ENCODE results near the gene PRKAG2.

The PRKAG2 gene

DNA sequence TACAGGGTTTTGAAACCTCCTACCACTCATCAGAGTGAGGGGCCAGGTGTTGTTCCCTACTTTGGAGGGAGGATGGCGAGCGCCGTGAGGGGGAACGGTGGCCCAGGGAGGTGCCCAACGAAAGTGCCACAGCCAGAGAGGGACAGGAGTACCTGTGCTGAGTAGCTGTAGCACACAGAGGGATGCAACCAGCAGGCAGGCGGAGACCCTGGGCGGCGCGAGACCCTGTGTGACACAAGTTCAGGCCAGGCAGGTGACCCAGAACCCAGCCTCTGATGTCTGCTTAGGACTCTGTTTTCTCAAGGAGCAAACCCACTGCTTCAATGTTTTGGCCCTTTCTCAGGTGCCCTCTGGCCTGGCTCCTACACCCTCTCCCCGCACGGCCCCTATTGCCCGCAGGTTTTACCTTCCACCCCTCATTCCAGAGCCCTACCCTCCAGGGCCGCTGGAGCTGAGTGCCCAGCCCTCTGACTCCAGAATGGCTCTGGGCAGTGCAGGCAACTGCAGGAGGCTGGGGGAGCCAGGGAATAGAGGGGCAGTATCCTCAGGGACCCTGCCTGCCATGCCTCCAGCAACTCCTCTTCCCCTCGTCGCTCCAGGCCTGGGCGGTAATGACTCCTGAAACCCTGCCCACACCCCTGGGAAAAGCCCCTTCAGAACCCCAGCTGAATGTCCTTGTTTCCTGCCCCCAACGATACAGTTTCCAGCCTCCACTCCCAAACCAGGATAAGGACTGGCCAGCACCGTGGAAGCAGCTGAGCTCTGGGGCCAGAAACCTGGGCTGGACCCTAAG, 193.1 kb downstream of the PRKAG2 start:
- Histone ChIP-seq H3K79me2 (ENCODE audit: control insufficient read depth, low read length) (no peaks in the 10 kb centered on the region), H3K4me2 (ENCODE audit: low read length) (no peak overlapping the region), H3K4me3 (ENCODE audit: low read length) (no peak overlapping the region), H3K9me3 (ENCODE audit: control insufficient read depth, insufficient read depth, low read length) (no peaks in the 10 kb centered on the region), H3K4me1 (ENCODE audit: control insufficient read depth, low read length) (no peaks in the 10 kb centered on the region), H3K36me3 (ENCODE audit: control insufficient read depth, low read length) (no peaks in the 10 kb centered on the region), H3F3A (ENCODE audit: control insufficient read depth, insufficient read depth) (no peaks in the 10 kb centered on the region), H3K27ac (ENCODE audit: low read depth, low read length) (no peak overlapping the region), H4K20me1 (ENCODE audit: control insufficient read depth, insufficient read depth, low read depth, low read length) (no peaks in the 10 kb centered on the region; the same call in 1 of the 2 replicates), H3K9me2 (replicated peaks; ENCODE audit: control insufficient read depth, low read length) (no peaks in the 10 kb centered on the region), H3K27me3 (ENCODE audit: control insufficient read depth, low read length) (no peaks in the 10 kb centered on the region)
- TF ChIP-seq EZH2phosphoT487 (IDR thresholded peaks at IDR 0.05; ENCODE audit: borderline replicate concordance, low read length) (no peak), CTCF (IDR thresholded peaks at IDR 0.05; ENCODE audit: low read depth, low read length, poor library complexity, severe bottlenecking) (no peak)

- Histone ChIP-seq H3F3A (ENCODE audit: control insufficient read depth, insufficient read depth) (no peaks in the 10 kb centered on the region), H3K27ac (ENCODE audit: low read depth, low read length) (no peak overlapping the region), H4K20me1 (ENCODE audit: control insufficient read depth, insufficient read depth, low read depth, low read length) (no peaks in the 10 kb centered on the region)
These were observed 193.9 kb downstream of the PRKAG2 start for GRCh38 chr7:151682831-151683614.

DNA sequence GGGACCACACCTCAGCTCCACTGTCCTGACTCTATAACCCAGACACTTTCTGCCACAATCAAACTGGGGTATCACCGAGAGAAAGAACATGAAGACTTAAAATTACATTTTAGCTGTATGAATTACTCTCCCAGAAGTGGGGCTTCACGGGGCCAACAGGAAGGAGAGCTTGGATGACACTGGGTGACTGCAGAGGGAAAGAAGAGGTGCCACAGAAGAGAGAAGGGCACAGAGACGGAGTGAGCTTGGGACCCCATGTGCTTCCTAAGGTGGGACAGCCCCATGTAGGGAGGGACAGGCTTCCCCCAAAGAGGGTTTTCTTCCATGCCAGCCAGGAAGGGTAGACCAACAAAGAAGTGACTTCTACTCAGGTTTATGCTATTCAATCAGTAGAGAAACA, 195.2 kb downstream of the PRKAG2 start:
- Histone ChIP-seq H3K9me3 (ENCODE audit: control insufficient read depth, insufficient read depth, low read length) (no peaks in the 10 kb centered on the region), H3K4me3 (ENCODE audit: low read length) (no peak overlapping the region), H3K79me2 (ENCODE audit: control insufficient read depth, low read length) (no peaks in the 10 kb centered on the region), H3K4me2 (ENCODE audit: low read length) (no peak overlapping the region), H3K36me3 (ENCODE audit: control insufficient read depth, low read length) (no peaks in the 10 kb centered on the region), H3K27me3 (ENCODE audit: control insufficient read depth, low read length) (no peaks in the 10 kb centered on the region), H3K4me1 (ENCODE audit: control insufficient read depth, low read length) (no peaks in the 10 kb centered on the region), H4K20me1 (ENCODE audit: control insufficient read depth, insufficient read depth, low read depth, low read length) (no peaks in the 10 kb centered on the region), H3K27ac (ENCODE audit: low read depth, low read length) (no peak overlapping the region), H3F3A (ENCODE audit: control insufficient read depth, insufficient read depth) (no peaks in the 10 kb centered on the region), H3K9me2 (replicated peaks; ENCODE audit: control insufficient read depth, low read length) (no peaks in the 10 kb centered on the region)
- TF ChIP-seq CTCF (IDR thresholded peaks at IDR 0.05; ENCODE audit: low read depth, low read length, poor library complexity, severe bottlenecking) (no peak), EZH2phosphoT487 (IDR thresholded peaks at IDR 0.05; ENCODE audit: borderline replicate concordance, low read length) (no peak)

More at GRCh38 chr7:151682831-151683614, 193.9 kb downstream of the PRKAG2 start:
- Histone ChIP-seq H3K9me2 (replicated peaks; ENCODE audit: control insufficient read depth, low read length) (no peaks in the 10 kb centered on the region), H3K9me3 (ENCODE audit: control insufficient read depth, insufficient read depth, low read length) (no peaks in the 10 kb centered on the region), H3K4me3 (ENCODE audit: low read length) (no peak overlapping the region), H3K4me2 (ENCODE audit: low read length) (no peak overlapping the region), H3K36me3 (ENCODE audit: control insufficient read depth, low read length) (no peaks in the 10 kb centered on the region), H3K4me1 (ENCODE audit: control insufficient read depth, low read length) (no peaks in the 10 kb centered on the region), H3K79me2 (ENCODE audit: control insufficient read depth, low read length) (no peaks in the 10 kb centered on the region), H3K27me3 (ENCODE audit: control insufficient read depth, low read length) (no peaks in the 10 kb centered on the region)
- no peak for TF ChIP-seq CTCF (IDR thresholded peaks at IDR 0.05; ENCODE audit: low read depth, low read length, poor library complexity, severe bottlenecking)
- no peak for TF ChIP-seq EZH2phosphoT487 (IDR thresholded peaks at IDR 0.05; ENCODE audit: borderline replicate concordance, low read length)

All from DOHH2 (cell line).